NCI-H1417 (cell line): ENCODE data around the gene NFX1.
"Not testable (repeated sequence)": the region's sequence is repeated elsewhere in the genome, so short reads cannot be mapped to it uniquely, and the experiment has no call there.

Experiments
- DNase-seq, 3 experiments: peaks; one replicate each; lab custom pipeline; 2025; lab: John Stamatoyannopoulos, UW

NFX1 gene

DNA sequence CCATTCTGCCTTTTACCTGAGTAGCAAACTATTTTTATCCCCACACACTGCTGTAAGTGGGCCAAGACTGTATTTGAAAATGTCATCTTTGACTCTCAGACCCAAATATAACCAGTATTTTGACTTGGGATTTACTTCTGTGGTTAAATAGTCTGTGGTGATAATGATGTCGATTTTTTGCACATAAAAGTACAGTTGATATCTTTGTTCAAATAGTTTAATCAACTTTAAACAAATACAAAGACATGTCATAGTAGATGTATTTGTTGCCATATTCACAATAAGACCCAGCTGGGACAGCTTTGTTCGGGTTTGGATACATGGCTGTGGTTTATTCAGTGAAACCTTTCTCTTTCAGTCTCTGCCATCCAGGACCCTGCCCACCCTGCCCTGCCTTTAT lies 20.4 kb downstream of the NFX1 start:
- no peak for DNase-seq

DNA sequence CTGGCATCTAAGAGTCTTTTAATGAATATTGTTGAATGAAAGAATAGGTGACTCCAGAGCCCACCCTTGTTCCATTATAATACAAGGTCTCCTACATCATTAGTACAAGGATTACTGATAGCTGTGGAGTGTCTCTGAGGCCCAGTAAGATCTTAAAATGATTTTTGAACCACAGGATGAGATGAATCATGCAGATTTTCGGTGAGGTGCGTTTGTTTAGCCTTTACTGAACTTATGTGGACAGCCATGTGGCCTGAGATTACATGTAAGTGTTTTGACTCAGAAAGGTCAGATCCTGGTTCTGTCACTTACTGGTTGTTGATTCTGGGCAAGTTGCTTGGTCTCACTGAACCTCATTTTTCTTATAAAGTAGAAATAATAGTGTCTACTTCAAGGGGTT lies 21.6 kb downstream of the NFX1 start:
- no peak for DNase-seq

DNA sequence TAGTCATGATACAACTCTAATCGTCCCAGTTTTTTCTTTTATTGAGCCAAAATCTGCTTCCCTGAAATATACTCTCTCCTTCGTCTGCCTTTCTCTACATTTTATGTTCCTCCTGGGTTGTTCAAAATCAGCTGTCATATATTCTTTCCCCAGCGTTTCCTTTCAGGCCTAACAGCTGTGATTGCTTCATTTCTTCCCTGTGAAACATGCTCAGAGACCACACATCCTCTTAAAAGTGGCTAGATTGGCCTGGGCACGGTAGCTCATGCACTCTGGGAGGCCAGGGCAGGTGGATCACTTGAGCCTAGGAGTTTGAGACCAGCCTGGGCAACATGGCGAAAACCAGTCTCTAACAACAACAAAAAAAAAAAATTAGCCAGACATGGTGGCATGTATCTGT lies 25.1 kb downstream of the NFX1 start:
- DNase-seq: no peak

DNA sequence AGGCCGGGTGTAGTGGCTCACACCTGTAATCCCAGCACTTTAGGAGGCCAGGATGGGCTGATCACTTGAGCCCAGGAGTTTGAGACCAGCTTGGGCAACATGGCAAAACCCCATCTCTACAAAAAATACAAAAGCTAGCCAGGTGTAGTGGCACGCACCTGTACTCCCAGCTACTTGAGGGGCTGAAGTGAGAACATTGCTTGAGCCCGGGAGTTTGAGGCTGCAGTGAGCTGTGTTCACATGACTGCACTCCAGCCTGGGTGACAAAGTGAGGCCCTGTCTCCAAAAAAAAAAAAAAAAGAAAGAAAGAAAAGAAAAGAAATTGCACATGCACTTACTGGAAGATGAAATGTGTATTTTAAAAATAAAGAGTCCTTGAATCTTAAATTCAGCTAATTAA lies 26.8 kb downstream of the NFX1 start:
- not testable (repeated sequence) for DNase-seq

DNA sequence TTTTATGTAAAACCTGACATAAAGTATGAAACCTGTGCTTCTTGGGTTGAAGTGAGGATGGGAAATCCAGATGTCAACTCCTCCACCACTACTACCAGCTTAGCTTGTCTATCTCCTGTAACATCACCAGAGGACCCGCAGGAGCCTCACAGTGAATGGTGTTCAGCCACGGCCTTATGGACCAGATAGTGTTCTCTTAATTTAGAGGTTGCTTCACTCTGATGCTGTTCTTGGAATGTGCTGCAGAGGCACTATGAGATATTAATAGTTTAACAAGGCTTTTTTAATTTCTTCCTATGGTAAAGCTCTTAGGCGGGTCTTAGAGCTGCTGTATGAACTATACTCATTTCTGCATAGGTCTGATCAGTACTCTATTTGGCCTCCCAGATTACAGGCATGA lies 27.9 kb downstream of the NFX1 start:
- DNase-seq: no peak

DNA sequence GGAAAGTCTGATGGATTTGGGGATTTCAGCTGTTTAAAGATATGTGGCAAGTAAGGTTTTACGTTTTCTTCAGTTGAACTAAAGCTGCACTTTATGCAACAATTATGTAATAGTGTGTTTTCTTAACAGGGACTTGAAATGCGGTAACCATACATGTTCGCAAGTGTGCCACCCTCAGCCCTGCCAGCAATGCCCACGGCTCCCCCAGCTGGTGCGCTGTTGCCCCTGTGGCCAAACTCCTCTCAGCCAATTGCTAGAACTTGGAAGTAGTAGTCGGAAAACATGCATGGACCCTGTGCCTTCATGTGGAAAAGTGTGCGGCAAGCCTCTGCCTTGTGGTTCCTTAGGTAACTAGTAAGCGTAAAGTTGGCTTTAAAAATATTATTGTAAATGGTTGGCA lies 28.5 kb downstream of the NFX1 start:
- DNase-seq: no peak

DNA sequence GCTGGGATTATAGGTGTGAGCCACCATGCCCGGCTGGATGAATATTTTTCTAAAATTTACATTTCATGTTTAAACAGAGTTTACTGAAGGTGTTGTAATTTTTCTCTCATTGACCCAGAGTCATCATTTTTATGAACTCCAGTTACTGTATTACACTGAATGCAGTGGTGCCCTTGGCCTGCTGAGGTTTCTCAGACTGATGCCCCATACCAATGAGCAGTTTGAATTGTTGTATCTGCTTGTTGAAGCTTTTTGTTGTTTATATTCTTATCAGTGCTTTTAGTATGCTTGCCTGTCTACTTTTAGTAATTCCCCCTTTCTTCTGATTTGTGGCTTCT lies 29.9 kb downstream of the NFX1 start:
- DNase-seq: no peak

DNA sequence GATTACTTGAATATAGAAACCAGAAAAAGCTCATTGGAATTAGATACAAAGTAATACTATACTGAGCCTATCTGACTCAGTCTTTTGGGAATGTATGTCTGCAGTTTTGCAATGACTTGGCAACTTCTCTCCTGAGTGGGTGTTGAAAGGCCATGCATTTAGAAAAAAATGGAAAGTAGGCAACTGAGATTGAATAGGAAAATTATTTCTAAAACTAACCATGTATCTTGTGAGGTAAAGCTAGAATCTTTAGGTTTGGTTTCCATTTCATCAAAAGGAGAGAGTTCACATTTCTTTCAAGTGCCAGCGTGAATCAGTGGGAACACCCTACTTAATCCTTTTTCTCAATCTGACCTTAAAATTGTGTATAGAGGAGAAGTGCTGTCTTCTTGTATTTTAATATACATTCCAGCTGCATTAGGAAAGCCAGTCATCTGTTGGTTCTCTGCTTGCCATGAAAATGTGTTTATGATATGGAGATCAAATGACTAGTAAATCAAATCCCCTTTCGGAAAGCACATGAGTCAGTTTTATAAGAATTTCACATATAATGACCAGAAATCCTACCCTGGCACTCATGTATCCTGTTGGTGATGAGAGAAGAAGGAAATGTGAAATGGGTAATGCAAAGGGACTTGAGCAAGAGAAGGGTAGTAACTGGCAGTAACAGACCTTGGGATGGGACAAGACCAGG lies 30.4 kb downstream of the NFX1 start:
- no peak for DNase-seq

DNA sequence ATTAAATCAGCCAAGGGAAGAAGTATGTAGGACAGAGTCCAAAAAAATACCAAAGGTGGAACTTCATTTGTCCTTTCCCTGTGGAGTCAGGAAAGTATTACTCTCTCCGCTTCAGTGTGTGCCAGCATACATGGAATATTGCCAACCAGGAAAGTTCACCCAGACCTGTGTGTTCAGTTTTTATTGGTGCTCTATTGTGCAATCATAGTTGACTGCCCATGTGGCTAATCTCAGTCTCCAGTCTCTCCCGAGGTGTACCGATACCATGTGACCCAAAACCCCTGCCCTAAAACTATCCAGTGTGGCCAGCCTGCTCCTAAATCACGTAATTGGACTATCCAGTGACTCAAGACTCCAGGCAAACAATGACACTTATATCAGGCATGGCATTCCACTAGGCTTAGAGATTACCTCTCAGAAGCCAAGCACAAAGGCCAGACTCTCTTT lies 38.8 kb downstream of the NFX1 start:
- DNase-seq: no peak

DNA sequence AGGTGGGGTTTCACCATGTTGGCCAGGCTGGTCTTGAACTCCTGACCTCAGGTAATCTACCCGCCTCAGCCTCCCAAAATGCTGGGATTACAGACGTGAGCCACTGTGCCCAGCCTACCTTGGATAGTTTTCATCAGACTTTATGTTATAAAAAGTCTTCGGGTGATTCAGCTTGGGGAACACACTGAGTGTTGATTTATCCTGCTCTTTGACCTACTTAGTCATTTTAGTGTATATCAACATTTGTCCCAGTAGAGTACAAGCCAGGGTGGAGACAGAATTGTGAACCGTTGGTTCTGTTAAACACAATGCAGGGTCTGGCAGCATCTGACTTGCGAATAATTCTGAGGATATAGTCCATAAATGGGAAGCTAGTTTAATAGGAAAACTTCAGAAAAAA lies 39.7 kb downstream of the NFX1 start:
- DNase-seq: no peak

DNA sequence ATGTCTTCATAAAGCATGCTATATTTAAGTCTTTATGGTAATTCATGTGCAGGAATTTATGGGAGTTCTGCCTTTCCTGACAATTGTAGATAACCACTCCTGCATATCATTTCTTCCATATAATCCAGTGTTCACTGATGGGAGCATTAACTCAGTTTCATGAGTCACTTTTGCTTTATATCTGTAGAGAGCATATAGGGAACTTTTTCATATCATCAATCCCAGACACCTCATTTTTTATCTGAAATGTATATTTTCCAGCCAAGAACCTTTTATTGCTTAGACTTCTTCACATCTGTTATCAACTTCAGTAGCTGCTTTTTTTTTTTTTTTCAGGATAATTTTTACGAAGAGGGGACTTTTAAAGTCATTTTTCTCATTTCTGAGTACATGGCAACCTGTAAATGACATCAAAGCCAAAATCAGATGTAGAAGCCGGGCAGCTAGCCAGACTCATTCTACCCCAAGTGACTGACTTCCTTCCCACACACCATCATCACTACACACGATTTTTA lies 41.1 kb downstream of the NFX1 start:
- no peak for DNase-seq

DNA sequence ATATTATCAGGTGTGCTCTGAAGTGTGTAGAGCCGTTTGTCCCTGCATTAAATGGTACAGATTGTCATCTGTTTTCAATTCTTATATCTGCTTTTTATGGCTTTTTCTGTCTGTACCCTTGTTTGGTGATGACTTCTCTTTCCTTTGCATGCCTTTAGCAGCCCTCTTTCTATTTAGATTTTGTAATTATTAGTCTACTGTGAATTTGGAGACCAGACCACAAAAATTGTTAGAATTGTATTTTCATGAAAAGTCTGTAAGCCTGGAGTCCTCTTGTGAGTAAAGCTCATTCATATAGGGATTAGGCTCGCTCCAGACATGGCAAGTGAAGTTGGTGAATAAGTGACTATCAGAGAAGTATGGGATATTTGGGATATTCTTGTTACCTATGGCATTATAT lies 41.7 kb downstream of the NFX1 start:
- no peak for DNase-seq

DNA sequence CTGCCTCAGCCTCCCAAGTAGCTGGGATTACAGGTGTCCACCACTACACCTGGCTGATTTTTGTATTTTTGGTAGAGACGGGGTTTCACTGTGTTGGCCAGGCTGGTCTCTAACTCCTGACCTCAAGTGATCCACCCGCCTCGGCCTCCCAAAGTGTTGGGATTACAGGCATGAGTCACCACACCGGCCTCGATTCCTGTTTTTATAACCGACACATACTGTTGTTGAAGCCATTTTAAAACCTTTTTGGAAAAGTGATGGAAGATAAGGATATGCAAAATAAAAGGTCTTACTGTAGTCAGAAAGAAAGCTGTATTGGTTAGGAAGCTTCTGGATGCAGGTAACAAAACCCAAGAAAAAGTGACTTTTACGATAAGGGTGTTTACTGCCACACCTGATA lies 42.6 kb downstream of the NFX1 start:
- not testable (repeated sequence) for DNase-seq

DNA sequence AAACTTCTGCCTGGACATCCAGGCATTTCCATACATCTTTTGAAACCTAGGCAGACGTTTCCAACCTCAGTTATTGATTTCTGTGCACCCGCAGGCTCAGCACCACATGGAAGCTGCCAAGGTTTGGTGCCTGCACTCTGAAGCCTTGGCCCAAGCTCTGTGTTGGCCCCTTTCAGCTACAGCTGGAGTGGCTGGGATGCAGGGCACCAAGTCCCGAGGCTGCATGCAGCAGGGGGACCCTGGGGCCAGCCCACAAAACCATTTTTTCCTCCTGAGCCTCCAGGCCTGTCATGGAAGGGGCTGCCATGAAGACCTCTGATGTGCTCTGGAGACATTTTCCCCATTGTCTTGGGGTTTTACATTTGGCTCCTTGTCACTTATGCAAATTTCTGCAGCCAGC lies 49.9 kb downstream of the NFX1 start:
- no peak for DNase-seq

DNA sequence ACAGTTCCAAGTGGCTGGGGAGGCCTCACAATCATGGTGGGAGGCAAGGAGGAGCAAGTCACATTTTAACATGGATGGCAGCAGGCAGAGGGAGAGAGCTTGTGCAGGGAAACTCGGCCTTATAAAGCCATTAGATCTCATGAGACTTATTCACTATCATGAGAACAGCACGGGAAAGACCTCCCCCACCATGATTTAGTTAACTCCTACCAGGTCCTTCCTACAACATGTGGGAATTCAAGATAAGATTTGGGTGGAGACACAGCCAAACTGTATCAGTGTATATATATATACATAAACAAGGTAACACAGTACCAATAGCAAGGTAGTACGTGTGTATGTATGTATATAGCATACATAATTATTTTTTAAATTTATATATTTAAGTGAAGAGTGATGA lies 50.9 kb downstream of the NFX1 start:
- no peak for DNase-seq

DNA sequence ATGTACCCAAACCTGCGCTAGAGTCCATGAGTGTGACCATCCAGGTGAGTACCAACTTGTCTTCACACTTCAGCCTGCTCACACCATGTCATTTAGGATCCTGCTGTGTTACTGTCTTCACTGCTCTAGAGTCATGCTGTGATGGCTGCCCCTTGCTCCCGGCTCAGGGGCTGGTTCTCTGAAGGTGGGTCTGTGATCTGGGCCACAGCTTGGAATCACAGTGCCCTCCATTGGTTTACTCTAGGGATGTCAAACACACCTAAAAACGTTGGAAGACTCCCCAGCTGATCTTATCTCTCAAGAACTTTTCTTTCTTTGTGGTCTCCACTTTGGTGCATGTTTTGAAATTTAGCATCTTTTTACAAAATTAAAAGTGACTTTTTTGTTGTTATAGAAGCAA lies 53.8 kb downstream of the NFX1 start:
- DNase-seq: no peak

DNA sequence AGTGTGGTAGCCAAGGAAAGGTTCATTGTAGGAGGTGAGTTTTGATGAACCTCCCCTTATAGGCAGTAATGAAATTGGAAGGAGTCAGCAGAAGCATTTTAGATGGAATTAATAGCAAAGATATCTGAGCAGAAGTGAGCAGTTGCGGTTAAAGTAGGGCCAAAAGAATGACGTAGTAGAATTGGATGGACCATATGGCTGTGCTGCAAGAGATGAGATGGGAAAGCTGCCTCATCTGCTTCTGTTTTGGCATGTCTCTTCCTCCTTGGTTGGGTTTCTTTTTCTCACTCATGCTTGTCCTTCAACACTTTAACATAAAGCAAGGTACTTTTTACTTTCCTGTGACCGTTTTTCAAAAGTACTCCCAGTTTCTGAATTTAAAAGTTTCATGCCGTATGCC lies 56.2 kb downstream of the NFX1 start:
- DNase-seq: no peak

DNA sequence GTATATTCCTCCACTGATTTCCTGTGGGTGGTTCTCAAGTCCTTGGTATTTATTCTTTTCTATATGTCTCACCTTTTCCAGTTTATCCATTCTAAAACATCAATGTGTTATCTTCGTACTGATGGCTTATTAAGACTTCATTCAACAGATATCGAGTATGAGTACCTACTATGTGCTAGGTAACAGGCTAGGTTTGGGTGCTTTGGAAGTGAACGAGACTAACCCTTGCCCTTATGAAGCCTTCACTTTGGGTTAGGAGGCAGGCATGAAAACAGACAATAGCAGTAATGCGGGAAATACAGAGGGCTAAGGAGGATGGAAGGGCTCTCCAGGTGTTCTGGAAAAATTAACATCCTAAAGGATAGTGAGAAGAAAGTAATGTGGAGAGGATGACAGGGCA lies 58.7 kb downstream of the NFX1 start:
- DNase-seq: no peak

DNA sequence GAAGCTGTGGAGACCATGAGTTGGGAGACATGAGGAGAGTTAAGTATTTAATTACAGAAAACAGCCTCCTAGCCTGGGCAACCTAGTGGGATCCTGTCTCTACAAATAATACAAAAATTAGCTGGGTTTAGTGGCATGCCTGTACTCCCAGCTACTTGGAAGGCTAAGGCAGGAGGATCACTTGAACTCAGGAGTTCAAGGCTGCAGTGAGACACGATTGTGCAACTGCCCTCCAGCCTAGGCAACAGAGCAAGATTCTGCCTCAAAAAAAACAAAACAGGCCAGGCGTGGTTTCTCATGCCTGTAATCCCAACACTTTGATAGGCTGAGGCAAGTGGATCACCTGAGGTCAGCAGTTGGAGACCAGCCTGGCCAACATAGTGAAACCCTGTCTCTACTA lies 59.4 kb downstream of the NFX1 start:
- no peak for DNase-seq

DNA sequence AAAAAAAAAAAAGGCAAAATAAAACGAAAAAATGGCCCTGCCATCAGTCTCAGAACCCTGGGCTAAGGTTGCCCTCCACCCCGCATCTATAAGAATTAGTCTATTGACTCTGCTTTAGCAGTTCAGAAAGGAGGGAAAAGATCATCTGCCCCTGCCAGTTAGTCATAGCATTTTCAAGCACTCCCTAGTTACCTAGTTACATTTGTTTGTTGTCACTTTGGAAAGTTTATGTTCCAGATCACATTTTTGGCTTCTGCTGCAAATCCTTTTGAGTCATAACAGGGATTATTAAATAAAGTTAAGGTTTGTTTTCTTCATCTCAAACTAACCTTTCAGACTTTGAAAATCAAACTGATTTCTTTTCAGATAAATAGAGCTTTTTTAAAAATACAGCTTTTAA lies 60.0 kb downstream of the NFX1 start:
- DNase-seq: no peak

DNA sequence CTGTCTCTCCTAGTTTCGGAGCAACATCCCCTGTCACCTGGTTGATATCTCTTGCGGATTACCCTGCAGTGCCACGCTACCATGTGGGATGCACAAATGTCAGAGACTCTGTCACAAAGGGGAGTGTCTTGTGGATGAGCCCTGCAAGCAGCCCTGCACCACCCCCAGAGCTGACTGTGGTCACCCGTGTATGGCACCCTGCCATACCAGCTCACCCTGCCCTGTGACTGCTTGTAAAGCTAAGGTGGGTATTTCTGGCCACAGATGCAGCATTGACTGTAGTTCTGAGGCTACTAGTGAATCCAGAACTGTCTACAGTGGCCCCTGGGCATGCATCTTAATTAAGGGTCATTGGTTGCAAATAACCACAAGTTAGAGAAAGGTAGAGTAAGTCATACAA lies 61.2 kb downstream of the NFX1 start:
- DNase-seq: no peak

DNA sequence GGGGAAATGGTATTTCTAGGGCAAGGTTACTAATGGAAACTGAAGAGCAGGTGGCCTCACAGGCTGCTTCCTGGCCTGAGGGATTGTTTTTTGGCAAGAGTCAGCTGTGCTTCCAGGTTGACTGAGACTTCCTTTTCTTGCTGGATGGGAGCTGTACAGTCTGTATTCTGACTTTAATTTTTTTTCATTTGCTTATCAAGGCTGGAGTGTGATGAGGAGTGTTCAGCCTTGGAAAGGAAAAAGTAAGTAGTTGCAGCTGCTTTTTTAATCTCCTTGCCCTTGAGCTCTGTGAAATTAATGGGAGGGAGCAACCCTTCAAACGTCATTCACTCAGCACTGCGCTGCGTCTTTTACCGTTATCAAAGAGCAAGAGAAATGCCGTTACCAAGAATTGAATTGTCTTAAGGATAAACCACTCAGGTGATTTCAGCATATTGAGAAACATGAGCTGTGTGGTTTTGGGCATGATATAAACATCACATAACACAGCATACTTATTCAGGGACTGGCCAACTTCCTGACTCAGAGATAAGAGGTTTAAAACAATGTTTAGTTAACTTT lies 64.4 kb downstream of the NFX1 start:
- no peak for DNase-seq

DNA sequence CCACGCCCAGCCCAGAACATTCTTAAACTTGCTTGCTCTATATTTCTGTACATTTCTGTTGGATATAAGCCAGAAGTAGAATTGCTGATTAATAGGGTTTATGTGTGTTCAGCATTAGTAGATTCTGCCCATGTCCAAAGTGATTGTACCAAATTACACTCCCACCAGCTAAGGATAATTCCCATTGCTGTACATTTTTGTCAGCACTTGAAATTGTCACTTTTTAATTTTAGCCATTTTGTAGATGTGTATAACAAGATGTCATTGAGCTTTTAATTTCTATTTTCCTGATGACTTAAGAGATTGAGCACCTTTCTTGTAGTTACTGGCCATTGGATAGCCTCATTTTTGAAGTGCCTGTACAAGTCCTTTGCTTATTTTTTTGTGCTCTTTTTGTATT lies 65.6 kb downstream of the NFX1 start:
- no peak for DNase-seq

DNA sequence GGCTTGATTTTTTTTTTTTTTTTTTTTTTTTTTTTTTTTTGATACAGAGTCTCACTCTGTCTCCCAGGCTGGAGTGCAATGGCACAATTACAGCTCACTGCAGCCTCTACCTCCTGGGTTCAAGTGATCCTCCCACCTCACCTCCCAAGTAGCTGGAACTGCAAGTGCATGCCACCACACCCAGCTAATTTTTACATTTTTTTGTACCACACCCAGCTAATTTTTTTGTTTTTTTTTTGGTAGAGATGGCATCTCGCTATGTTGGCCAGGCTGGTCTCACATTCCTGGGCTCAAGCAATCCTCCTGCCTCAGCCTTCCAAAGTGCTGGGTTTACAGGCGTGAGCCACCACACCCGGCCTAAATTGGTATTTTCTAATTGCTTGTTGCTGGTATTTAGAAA lies 68.3 kb downstream of the NFX1 start:
- not testable (repeated sequence) for DNase-seq
